Measurements from ENCODE around the gene PDIA4. TPM values are rescaled to one million over a fixed set of nuclear protein-coding genes. Genes with fewer than 3 reads are reported as not detected.

Gene PDIA4
- polyA plus RNA-seq, 3 donors = 36.5 to 51.2 (median 37.0) TPM

DNA sequence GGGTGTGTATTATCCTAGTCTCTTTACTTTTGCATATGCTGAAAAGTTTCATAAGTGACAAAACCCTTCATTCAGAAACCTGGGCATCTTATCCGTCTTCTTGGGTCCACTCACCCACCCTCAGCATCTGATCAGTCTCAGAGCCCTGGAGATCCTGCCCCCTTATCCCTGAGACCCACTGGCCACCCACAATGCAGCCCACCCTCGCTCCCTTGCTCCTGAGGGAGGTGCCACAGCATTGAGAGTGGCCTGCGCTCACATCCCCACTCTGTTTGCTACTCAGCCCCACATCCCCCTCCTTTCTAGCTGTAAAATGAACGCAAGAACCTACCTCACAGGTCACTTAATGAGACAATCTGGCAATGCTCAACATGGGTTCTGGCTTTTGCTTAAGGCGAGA lies 27.3 kb downstream of the PDIA4 start:
- no peak overlapping the region for H3K27ac Mint-ChIP-seq

DNA sequence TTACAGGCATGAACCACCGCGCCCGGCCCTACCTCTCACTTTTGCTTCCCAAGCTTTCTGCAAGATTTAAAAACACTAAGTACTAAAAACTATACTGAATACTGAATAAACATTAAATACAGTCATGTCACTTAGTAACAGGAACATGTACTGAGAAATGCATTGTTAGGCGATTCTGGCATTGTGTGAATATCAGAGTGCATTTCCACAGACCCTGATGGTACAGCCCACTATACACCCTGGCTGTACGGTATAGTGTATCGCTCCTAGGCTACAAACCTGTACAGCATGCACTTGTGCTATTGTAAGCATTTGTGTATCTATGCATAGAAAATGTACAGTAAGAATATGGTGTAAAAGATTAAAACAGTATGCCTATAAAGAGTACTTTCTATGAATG lies 29.1 kb downstream of the PDIA4 start:
- Histone ChIP-seq H3K79me2 (ENCODE audit: insufficient read depth, low read length) (no peaks in the 10 kb centered on the region), H3K9ac (ENCODE audit: insufficient read depth, low read length, poor library complexity, severe bottlenecking) (no peak overlapping the region), H3K27ac (ENCODE audit: low read depth in 1 of 2, low read length in 2 of 2) (no peak overlapping the region), H3K36me3 (replicated peaks in 1 of 2; ENCODE audit: control insufficient read depth in 1 of 2, insufficient read depth in 2 of 2, low read length in 2 of 2) (peaks cover 19% of the 10 kb centered on the region in 2 donors), H3K27me3 (ENCODE audit: control insufficient read depth in 2 of 2, insufficient read depth in 2 of 2, low read length in 2 of 2) (no peaks in the 10 kb centered on the region), H3K4me1 (ENCODE audit: control insufficient read depth in 1 of 2, insufficient read depth in 2 of 2, low read length in 2 of 2) (no peaks in the 10 kb centered on the region), H3K9me3 (replicated peaks in 1 of 2; ENCODE audit: control insufficient read depth in 1 of 2, insufficient read depth in 1 of 2, low read length in 2 of 2) (no peaks in the 10 kb centered on the region), H3K4me3 (replicated peaks in 1 of 3; ENCODE audit: low read depth in 2 of 3, low read length in 3 of 3) (no peak overlapping the region), H3K4me2 (replicated peaks; ENCODE audit: extremely low read depth, low read length, poor library complexity, severe bottlenecking) (no peak overlapping the region), H4K20me1 (ENCODE audit: insufficient read depth, low read length) (no peaks in the 10 kb centered on the region), H2AFZ (ENCODE audit: insufficient read depth, low read depth, low read length, poor library complexity, severe bottlenecking) (no peak overlapping the region)
- DNase-seq = no peak
- Mint-ChIP-seq H3K9me3 (no peaks in the 10 kb centered on the region), H3K4me1 (no peaks in the 10 kb centered on the region), H3K36me3 (peaks cover 17 to 28% of the 10 kb centered on the region in 2 donors), H3K27ac (no peak overlapping the region), H3K4me3 (no peak overlapping the region), H3K27me3 (ENCODE audit: low read depth in 3 of 3) (peaks cover 0 to 2% (median 1%) of the 10 kb centered on the region in 3 donors)
- TF ChIP-seq, protein P1, sequence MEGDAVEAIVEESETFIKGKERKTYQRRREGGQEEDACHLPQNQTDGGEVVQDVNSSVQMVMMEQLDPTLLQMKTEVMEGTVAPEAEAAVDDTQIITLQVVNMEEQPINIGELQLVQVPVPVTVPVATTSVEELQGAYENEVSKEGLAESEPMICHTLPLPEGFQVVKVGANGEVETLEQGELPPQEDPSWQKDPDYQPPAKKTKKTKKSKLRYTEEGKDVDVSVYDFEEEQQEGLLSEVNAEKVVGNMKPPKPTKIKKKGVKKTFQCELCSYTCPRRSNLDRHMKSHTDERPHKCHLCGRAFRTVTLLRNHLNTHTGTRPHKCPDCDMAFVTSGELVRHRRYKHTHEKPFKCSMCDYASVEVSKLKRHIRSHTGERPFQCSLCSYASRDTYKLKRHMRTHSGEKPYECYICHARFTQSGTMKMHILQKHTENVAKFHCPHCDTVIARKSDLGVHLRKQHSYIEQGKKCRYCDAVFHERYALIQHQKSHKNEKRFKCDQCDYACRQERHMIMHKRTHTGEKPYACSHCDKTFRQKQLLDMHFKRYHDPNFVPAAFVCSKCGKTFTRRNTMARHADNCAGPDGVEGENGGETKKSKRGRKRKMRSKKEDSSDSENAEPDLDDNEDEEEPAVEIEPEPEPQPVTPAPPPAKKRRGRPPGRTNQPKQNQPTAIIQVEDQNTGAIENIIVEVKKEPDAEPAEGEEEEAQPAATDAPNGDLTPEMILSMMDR (IDR thresholded peaks at IDR 0.05) = no peak
- 100% methylated on average over 2 of the region's 6 CpGs for WGBS (ENCODE audit: insufficient coverage)
- intact Hi-C loops (cut with micrococcal nuclease) = no loop called here

More for the DNA sequence above, 27.3 kb downstream of the PDIA4 start:
- Histone ChIP-seq H3K36me3 (replicated peaks in 1 of 2; ENCODE audit: control insufficient read depth in 1 of 2, insufficient read depth in 2 of 2, low read length in 2 of 2) (peaks cover 27 to 30% of the 10 kb centered on the region in 2 donors), H3K4me2 (replicated peaks; ENCODE audit: extremely low read depth, low read length, poor library complexity, severe bottlenecking) (no peak overlapping the region), H3K4me3 (replicated peaks in 1 of 3; ENCODE audit: low read depth in 2 of 3, low read length in 3 of 3) (no peak overlapping the region), H4K20me1 (ENCODE audit: insufficient read depth, low read length) (no peaks in the 10 kb centered on the region), H3K9ac (ENCODE audit: insufficient read depth, low read length, poor library complexity, severe bottlenecking) (no peak overlapping the region), H3K27ac (ENCODE audit: low read depth in 1 of 2, low read length in 2 of 2) (no peak overlapping the region), H3K79me2 (ENCODE audit: insufficient read depth, low read length) (no peaks in the 10 kb centered on the region), H3K27me3 (ENCODE audit: control insufficient read depth in 2 of 2, insufficient read depth in 2 of 2, low read length in 2 of 2) (no peaks in the 10 kb centered on the region), H2AFZ (ENCODE audit: insufficient read depth, low read depth, low read length, poor library complexity, severe bottlenecking) (no peak overlapping the region), H3K4me1 (ENCODE audit: control insufficient read depth in 1 of 2, insufficient read depth in 2 of 2, low read length in 2 of 2) (no peaks in the 10 kb centered on the region), H3K9me3 (replicated peaks in 1 of 2; ENCODE audit: control insufficient read depth in 1 of 2, insufficient read depth in 1 of 2, low read length in 2 of 2) (no peaks in the 10 kb centered on the region)
- TF ChIP-seq, protein P1 (IDR thresholded peaks at IDR 0.05) = no peak
- Mint-ChIP-seq H3K9me3 (no peaks in the 10 kb centered on the region), H3K36me3 (peaks cover 26 to 39% of the 10 kb centered on the region in 2 donors), H3K27me3 (ENCODE audit: low read depth in 3 of 3) (peaks cover 0 to 1% (median 0%) of the 10 kb centered on the region in 3 donors), H3K4me3 (no peak overlapping the region), H3K4me1 (peaks cover 2% of the 10 kb centered on the region)
- 94% methylated on average over 5 of the region's 5 CpGs for whole genome bisulfite sequencing (ENCODE audit: insufficient coverage)
- intact Hi-C loops (cut with micrococcal nuclease) = no loop called here
- DNase-seq = no peak
